ENCODE measurements around the gene SCGB1C2.

GRCh38 chr17:153851-154250, 16.5 kb downstream of the SCGB1C2 start:
- TF ChIP-seq EZH2phosphoT487 (IDR thresholded peaks at IDR 0.05; ENCODE audit: insufficient read depth, low read depth) (no peak), EZH2 (IDR thresholded peaks at IDR 0.05; ENCODE audit: insufficient read depth, poor library complexity, severe bottlenecking) (no peak)

Data from GM23248 (cell line).